ENCODE results near the gene PDCL2. TPM values are rescaled to one million over a fixed set of nuclear protein-coding genes. Genes with fewer than 3 reads are reported as not detected.

The PDCL2 gene
- total RNA-seq, 6 experiments from 2014 or later: not detected

- Mint-ChIP-seq H3K4me1 (ENCODE audit: low read depth) (peaks cover 31% of the 10 kb centered on the region), H3K36me3 (ENCODE audit: low read depth) (peaks cover 19% of the 10 kb centered on the region), H3K9me3 (peaks cover 5% of the 10 kb centered on the region), H3K4me3 (no peak overlapping the region; the same call in 1 of the 2 replicates), H3K27ac (peak overlapping the region; percentile 70; the same call in 1 of the 2 replicates), H3K27me3 (ENCODE audit: insufficient read depth) (no peaks in the 10 kb centered on the region; the same call in 1 of the 2 replicates)
- no peak for TF ChIP-seq CTCF (IDR thresholded peaks at IDR 0.05)
- no peak for DNase-seq
These were observed 67.0 kb downstream of the PDCL2 start for GRCh38 chr4:55524844-55525571.

- no peaks in the 10 kb centered on the region; the same call in 1 of the 2 replicates for H3K27me3 Mint-ChIP-seq (ENCODE audit: insufficient read depth)
- no peak for TF ChIP-seq CTCF (IDR thresholded peaks at IDR 0.05)
- no peaks in the 10 kb centered on the region for H3K9me3 Mint-ChIP-seq
- DNase-seq: no peak
- no peak overlapping the region for H3K27ac Mint-ChIP-seq
- peaks cover 12% of the 10 kb centered on the region; the same call in 1 of the 2 replicates for H3K36me3 Mint-ChIP-seq (ENCODE audit: low read depth)
- H3K4me3 Mint-ChIP-seq: no peak overlapping the region
- H3K4me1 Mint-ChIP-seq (ENCODE audit: low read depth): peaks cover 42% of the 10 kb centered on the region
These were observed 73.6 kb downstream of the PDCL2 start for GRCh38 chr4:55518442-55518841.

GRCh38 chr4:55517526-55518229 lies 74.4 kb downstream of the PDCL2 start:
- Mint-ChIP-seq H3K27ac (no peak overlapping the region), H3K9me3 (no peaks in the 10 kb centered on the region), H3K27me3 (ENCODE audit: insufficient read depth) (no peaks in the 10 kb centered on the region), H3K4me3 (no peak overlapping the region), H3K36me3 (ENCODE audit: low read depth) (peaks cover 10% of the 10 kb centered on the region; the same call in 1 of the 2 replicates), H3K4me1 (ENCODE audit: low read depth) (peaks cover 50% of the 10 kb centered on the region)
- DNase-seq: no peak
- TF ChIP-seq CTCF (IDR thresholded peaks at IDR 0.05): no peak

- Mint-ChIP-seq H3K27me3 (ENCODE audit: insufficient read depth) (no peaks in the 10 kb centered on the region; the same call in 1 of the 2 replicates), H3K4me3 (no peak overlapping the region), H3K27ac (peak overlapping the region; percentile 32; the same call in 1 of the 2 replicates), H3K9me3 (no peaks in the 10 kb centered on the region), H3K4me1 (ENCODE audit: low read depth) (peaks cover 71% of the 10 kb centered on the region), H3K36me3 (ENCODE audit: low read depth) (peaks cover 9% of the 10 kb centered on the region; the same call in 1 of the 2 replicates)
- DNase-seq: peak; percentile 6
- TF ChIP-seq CTCF (IDR thresholded peaks at IDR 0.05): no peak
These were observed 79.0 kb downstream of the PDCL2 start for GRCh38 chr4:55512922-55513571.

- H3K4me1 Mint-ChIP-seq (ENCODE audit: low read depth): peaks cover 72% of the 10 kb centered on the region
- no peaks in the 10 kb centered on the region; the same call in 1 of the 2 replicates for H3K27me3 Mint-ChIP-seq (ENCODE audit: insufficient read depth)
- no peak for DNase-seq
- no peak for TF ChIP-seq CTCF (IDR thresholded peaks at IDR 0.05)
- H3K36me3 Mint-ChIP-seq (ENCODE audit: low read depth): peaks cover 9% of the 10 kb centered on the region; the same call in 1 of the 2 replicates
- no peak overlapping the region for H3K27ac Mint-ChIP-seq
- no peaks in the 10 kb centered on the region for H3K9me3 Mint-ChIP-seq
- H3K4me3 Mint-ChIP-seq: no peak overlapping the region
These were observed 80.0 kb downstream of the PDCL2 start for GRCh38 chr4:55512077-55512476.
